SK-N-SH treated with all-trans-retinoic acid at 6 μM for 48 hours (cell line): ENCODE measurements around the gene TBR1.

Experiments used
- PPARA ChIP-seq: fragments of 250-450 bp; sonication (Bioruptor Pico); IDR thresholded peaks from 2 replicates; pipeline ENCODE4 v1.5.0; 2020; ENCODE audit warnings: mild to moderate bottlenecking, borderline replicate concordance
- RARB ChIP-seq: fragments of 250-450 bp; sonication (Bioruptor Pico); IDR thresholded peaks from 2 replicates; pipeline ENCODE4 v1.8.0; 2021; ENCODE audit warnings: mild to moderate bottlenecking, moderate library complexity
- ZFP3 ChIP-seq: fragments of 250-450 bp; sonication (Bioruptor Pico); IDR thresholded peaks from 2 replicates; pipeline ENCODE4 v1.5.0; 2020; ENCODE audit warnings: mild to moderate bottlenecking, moderate library complexity
- TF ChIP-seq, protein P1 (sequence below): fragments of 250-450 bp; sonication (Bioruptor Pico); IDR thresholded peaks from 2 replicates; pipeline ENCODE4 v1.5.1; 2020; ENCODE audit warnings: low read depth, mild to moderate bottlenecking, moderate library complexity
- TF ChIP-seq, protein P2 (sequence below): fragments of 250-450 bp; sonication (Bioruptor Pico); IDR thresholded peaks from 2 replicates; pipeline ENCODE4 v1.5.0; 2020; ENCODE audit warnings: mild to moderate bottlenecking, moderate library complexity
- TF ChIP-seq, protein P3 (sequence below): fragments of 250-450 bp; sonication (Bioruptor Pico); IDR thresholded peaks from 2 replicates; pipeline ENCODE4 v1.5.1; 2021; ENCODE audit warnings: mild to moderate bottlenecking, moderate library complexity
- TF ChIP-seq, protein P4 (sequence below): fragments of 250-450 bp; sonication (Bioruptor Pico); IDR thresholded peaks from 2 replicates; pipeline ENCODE4 v1.8.0; 2020; ENCODE audit warnings: mild to moderate bottlenecking, moderate library complexity, borderline replicate concordance

DNA sequence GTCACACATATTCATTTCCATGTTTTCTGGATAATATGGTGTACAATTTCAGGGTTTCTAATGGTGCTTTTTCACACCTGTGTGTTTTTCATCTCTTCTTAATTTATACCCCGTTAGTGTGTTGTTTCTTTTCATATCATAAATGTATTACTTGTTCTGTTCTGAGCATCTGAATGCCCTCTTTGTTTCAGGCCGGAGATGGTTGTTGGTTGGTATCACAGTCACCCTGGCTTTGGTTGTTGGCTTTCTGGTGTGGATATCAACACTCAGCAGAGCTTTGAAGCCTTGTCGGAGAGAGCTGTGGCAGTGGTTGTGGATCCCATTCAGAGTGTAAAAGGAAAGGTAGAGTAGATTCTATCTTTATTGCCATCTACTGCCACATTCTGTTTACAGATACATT, 45.1 kb upstream of the TBR1 start:
- TF ChIP-seq, protein P1, sequence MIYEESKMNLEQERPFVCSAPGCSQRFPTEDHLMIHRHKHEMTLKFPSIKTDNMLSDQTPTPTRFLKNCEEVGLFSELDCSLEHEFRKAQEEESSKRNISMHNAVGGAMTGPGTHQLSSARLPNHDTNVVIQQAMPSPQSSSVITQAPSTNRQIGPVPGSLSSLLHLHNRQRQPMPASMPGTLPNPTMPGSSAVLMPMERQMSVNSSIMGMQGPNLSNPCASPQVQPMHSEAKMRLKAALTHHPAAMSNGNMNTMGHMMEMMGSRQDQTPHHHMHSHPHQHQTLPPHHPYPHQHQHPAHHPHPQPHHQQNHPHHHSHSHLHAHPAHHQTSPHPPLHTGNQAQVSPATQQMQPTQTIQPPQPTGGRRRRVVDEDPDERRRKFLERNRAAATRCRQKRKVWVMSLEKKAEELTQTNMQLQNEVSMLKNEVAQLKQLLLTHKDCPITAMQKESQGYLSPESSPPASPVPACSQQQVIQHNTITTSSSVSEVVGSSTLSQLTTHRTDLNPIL (CRISPR knock-in tag) = no peak
- TF ChIP-seq RARB (CRISPR knock-in tag) (no peak), PPARA (CRISPR knock-in tag) (no peak), ZFP3 (CRISPR knock-in tag) (no peak)
- TF ChIP-seq, protein P2, sequence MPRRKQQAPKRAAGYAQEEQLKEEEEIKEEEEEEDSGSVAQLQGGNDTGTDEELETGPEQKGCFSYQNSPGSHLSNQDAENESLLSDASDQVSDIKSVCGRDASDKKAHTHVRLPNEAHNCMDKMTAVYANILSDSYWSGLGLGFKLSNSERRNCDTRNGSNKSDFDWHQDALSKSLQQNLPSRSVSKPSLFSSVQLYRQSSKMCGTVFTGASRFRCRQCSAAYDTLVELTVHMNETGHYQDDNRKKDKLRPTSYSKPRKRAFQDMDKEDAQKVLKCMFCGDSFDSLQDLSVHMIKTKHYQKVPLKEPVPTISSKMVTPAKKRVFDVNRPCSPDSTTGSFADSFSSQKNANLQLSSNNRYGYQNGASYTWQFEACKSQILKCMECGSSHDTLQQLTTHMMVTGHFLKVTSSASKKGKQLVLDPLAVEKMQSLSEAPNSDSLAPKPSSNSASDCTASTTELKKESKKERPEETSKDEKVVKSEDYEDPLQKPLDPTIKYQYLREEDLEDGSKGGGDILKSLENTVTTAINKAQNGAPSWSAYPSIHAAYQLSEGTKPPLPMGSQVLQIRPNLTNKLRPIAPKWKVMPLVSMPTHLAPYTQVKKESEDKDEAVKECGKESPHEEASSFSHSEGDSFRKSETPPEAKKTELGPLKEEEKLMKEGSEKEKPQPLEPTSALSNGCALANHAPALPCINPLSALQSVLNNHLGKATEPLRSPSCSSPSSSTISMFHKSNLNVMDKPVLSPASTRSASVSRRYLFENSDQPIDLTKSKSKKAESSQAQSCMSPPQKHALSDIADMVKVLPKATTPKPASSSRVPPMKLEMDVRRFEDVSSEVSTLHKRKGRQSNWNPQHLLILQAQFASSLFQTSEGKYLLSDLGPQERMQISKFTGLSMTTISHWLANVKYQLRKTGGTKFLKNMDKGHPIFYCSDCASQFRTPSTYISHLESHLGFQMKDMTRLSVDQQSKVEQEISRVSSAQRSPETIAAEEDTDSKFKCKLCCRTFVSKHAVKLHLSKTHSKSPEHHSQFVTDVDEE (CRISPR knock-in tag) = no peak
- TF ChIP-seq, protein P3, sequence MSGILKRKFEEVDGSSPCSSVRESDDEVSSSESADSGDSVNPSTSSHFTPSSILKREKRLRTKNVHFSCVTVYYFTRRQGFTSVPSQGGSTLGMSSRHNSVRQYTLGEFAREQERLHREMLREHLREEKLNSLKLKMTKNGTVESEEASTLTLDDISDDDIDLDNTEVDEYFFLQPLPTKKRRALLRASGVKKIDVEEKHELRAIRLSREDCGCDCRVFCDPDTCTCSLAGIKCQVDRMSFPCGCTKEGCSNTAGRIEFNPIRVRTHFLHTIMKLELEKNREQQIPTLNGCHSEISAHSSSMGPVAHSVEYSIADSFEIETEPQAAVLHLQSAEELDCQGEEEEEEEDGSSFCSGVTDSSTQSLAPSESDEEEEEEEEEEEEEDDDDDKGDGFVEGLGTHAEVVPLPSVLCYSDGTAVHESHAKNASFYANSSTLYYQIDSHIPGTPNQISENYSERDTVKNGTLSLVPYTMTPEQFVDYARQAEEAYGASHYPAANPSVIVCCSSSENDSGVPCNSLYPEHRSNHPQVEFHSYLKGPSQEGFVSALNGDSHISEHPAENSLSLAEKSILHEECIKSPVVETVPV = no peak
- TF ChIP-seq, protein P4, sequence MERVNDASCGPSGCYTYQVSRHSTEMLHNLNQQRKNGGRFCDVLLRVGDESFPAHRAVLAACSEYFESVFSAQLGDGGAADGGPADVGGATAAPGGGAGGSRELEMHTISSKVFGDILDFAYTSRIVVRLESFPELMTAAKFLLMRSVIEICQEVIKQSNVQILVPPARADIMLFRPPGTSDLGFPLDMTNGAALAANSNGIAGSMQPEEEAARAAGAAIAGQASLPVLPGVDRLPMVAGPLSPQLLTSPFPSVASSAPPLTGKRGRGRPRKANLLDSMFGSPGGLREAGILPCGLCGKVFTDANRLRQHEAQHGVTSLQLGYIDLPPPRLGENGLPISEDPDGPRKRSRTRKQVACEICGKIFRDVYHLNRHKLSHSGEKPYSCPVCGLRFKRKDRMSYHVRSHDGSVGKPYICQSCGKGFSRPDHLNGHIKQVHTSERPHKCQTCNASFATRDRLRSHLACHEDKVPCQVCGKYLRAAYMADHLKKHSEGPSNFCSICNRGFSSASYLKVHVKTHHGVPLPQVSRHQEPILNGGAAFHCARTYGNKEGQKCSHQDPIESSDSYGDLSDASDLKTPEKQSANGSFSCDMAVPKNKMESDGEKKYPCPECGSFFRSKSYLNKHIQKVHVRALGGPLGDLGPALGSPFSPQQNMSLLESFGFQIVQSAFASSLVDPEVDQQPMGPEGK (CRISPR knock-in tag) = no peak
